Natural killer cell (primary cell): ENCODE results near the gene HK2. TPM values are rescaled to one million over a fixed set of nuclear protein-coding genes. Genes with fewer than 3 reads are reported as not detected.

ENCODE experiments used
- ATAC-seq, 3 donors: fragments of 150-1000 bp in 2 of 3; fragments of 200-7000 bp in 1 of 3; cut with Tn5 transposase; 1 replicate in 1 of 3; 2 replicates in 2 of 3; pipeline ENCODE4 v1.10.0; 2021; ENCODE audit warnings: mild to moderate bottlenecking in 2 of 3, moderate library complexity in 2 of 3
- DNase-seq, 2 donors: peaks; one replicate each; pipeline versions ENCODE4 v3.0.0 to v3.0.0-alpha.2; 2013 to 2021; ENCODE audit warnings: mixed read lengths in 1 of 2
- H3K27ac ChIP-seq: one replicate; pipeline ENCODE4 v1.5.1; 2013; ENCODE audit warnings: mild to moderate bottlenecking, low read length
- H3K27me3 ChIP-seq: one replicate; pipeline ENCODE4 v1.6.1; 2013; ENCODE audit warnings: low read length; ENCODE audit not compliant: control insufficient read depth, insufficient read depth
- H3K36me3 ChIP-seq: one replicate; pipeline ENCODE4 v1.6.1; 2013; ENCODE audit warnings: low read length; ENCODE audit not compliant: control insufficient read depth, insufficient read depth
- H3K4me1 ChIP-seq: one replicate; pipeline ENCODE4 v1.6.1; 2013; ENCODE audit warnings: low read length; ENCODE audit not compliant: control insufficient read depth, insufficient read depth
- H3K4me3 ChIP-seq: one replicate; pipeline ENCODE4 v1.5.1; 2013; ENCODE audit warnings: low read length
- H3K9me3 ChIP-seq: one replicate; pipeline ENCODE4 v1.6.1; 2013; ENCODE audit warnings: low read length; ENCODE audit not compliant: control insufficient read depth, insufficient read depth
- H3K27ac Mint-ChIP-seq, 2 donors: one replicate each; pipeline ENCODE4 v1.8.0; 2022; ENCODE audit warnings: mild to moderate bottlenecking in 2 of 2, mixed read lengths in 2 of 2, moderate library complexity in 1 of 2
- H3K27me3 Mint-ChIP-seq, 2 donors: one replicate each; pipeline ENCODE4 v1.8.0; 2022; ENCODE audit warnings: low read depth in 2 of 2, mixed read lengths in 2 of 2
- H3K36me3 Mint-ChIP-seq: one replicate; pipeline ENCODE4 v1.8.0; 2022; ENCODE audit warnings: mixed read lengths
- H3K4me1 Mint-ChIP-seq, 2 donors: one replicate each; pipeline ENCODE4 v1.8.0; 2022; ENCODE audit warnings: mixed read lengths in 2 of 2
- H3K4me3 Mint-ChIP-seq: one replicate; pipeline ENCODE4 v1.8.0; 2022; ENCODE audit warnings: mild to moderate bottlenecking, moderate library complexity, mixed read lengths
- H3K9me3 Mint-ChIP-seq, 2 donors: one replicate each; pipeline ENCODE4 v1.8.0; 2022; ENCODE audit warnings: mixed read lengths in 2 of 2
- CTCF ChIP-seq: fragments of 200-600 bp; IDR thresholded peaks from one replicate; pipeline ENCODE4 v1.8.0; 2022; ENCODE audit warnings: antibody characterized with exemption
- WGBS: methylation state at CpG from one replicate; pipeline ENCODE4 v1.1.7; 2013; ENCODE audit warnings: missing lambda C conversion rate; ENCODE audit not compliant: insufficient coverage; 5-methylcytosine and 5-hydroxymethylcytosine counted together
- intact Hi-C: fragments of 100-400 bp; cut with micrococcal nuclease; formaldehyde crosslinking; loops from one replicate; pipeline ENCODE4 v1.14.2; 2022
- total RNA-seq, 4 donors: library from RNA; stranded (reverse); fragments of 120-200 nt in 1 of 4; gene quantifications; one replicate each; pipeline versions ENCODE4 v1.2.3 to v1.2.4, GENCODE V29; 2013 to 2022

Gene HK2
- total RNA-seq, 3 donors from 2014 or later (not counting 1 experiment from before 2014, with no cell fraction given): 1.6 to 9.4 (median 3.5) TPM

GRCh38 chr2:74939919-74940812, 106.2 kb downstream of the HK2 start:
- H3K36me3 ChIP-seq: no peaks in the 10 kb centered on the region
- no peak overlapping the region for H3K27ac Mint-ChIP-seq
- no peak overlapping the region for H3K4me3 ChIP-seq
- no peaks in the 10 kb centered on the region for H3K36me3 Mint-ChIP-seq
- intact Hi-C loops: no loop called here
- no peaks in the 10 kb centered on the region for H3K9me3 ChIP-seq
- H3K27me3 ChIP-seq: no peaks in the 10 kb centered on the region
- no peak for TF ChIP-seq CTCF
- no peaks in the 10 kb centered on the region for H3K4me1 Mint-ChIP-seq
- no peaks in the 10 kb centered on the region for H3K4me1 ChIP-seq
- no peaks in the 10 kb centered on the region for H3K9me3 Mint-ChIP-seq
- H3K27ac ChIP-seq: no peak overlapping the region
- DNase-seq (no peak), ATAC-seq (no peak)
- H3K4me3 Mint-ChIP-seq: no peak overlapping the region
- H3K27me3 Mint-ChIP-seq: peaks cover 7 to 66% of the 10 kb centered on the region in 2 donors
- 97% methylated on average over 4 of the region's 7 CpGs for WGBS

- Mint-ChIP-seq H3K4me1 (no peaks in the 10 kb centered on the region), H3K27me3 (peaks cover 7 to 62% of the 10 kb centered on the region in 2 donors), H3K36me3 (no peaks in the 10 kb centered on the region), H3K4me3 (no peak overlapping the region), H3K27ac (no peak overlapping the region), H3K9me3 (no peaks in the 10 kb centered on the region)
- Histone ChIP-seq H3K27me3 (no peaks in the 10 kb centered on the region), H3K4me3 (no peak overlapping the region), H3K27ac (no peak overlapping the region), H3K36me3 (no peaks in the 10 kb centered on the region), H3K4me1 (no peaks in the 10 kb centered on the region), H3K9me3 (no peaks in the 10 kb centered on the region)
- WGBS: 100% methylated on average over 3 of the region's 3 CpGs
- intact Hi-C loops: no loop called here
- no peak for ATAC-seq
- no peak for DNase-seq
- no peak for TF ChIP-seq CTCF
Measured at GRCh38 chr2:74941284-74941683, 107.4 kb downstream of the HK2 start.

GRCh38 chr2:74942263-74942662, 108.3 kb downstream of the HK2 start:
- no peaks in the 10 kb centered on the region for H3K4me1 Mint-ChIP-seq
- no peak for ATAC-seq
- 93% methylated on average over 4 of the region's 5 CpGs for WGBS
- intact Hi-C loops: no loop called here
- Histone ChIP-seq H3K36me3 (no peaks in the 10 kb centered on the region), H3K4me1 (no peaks in the 10 kb centered on the region), H3K4me3 (no peak overlapping the region), H3K9me3 (no peaks in the 10 kb centered on the region), H3K27me3 (no peaks in the 10 kb centered on the region), H3K27ac (no peak overlapping the region)
- H3K9me3 Mint-ChIP-seq: no peaks in the 10 kb centered on the region
- no peak overlapping the region for H3K27ac Mint-ChIP-seq
- no peak for DNase-seq
- peaks cover 4 to 52% of the 10 kb centered on the region in 2 donors for H3K27me3 Mint-ChIP-seq
- no peaks in the 10 kb centered on the region for H3K36me3 Mint-ChIP-seq
- no peak overlapping the region for H3K4me3 Mint-ChIP-seq
- no peak for TF ChIP-seq CTCF

Other genes starting within 250 kb of the HK2 start
- not detected for gene M1AP, start 185.8 kb upstream of the HK2 start, total RNA-seq
- gene SEMA4F, start 179.9 kb upstream of the HK2 start, total RNA-seq: 10 to 100 TPM in 2 of 3 donors, 1 to 10 TPM in 1; 7.3 to 18.0 (median 10.8) TPM
- 10 to 100 TPM; 31.1 to 35.3 (median 34.4) TPM for gene POLE4, start 124.5 kb downstream of the HK2 start, total RNA-seq